OCI-M1 (cell line): ENCODE data around the gene TM4SF20.

Source experiments
- DNase-seq: peaks from one replicate; lab custom pipeline; 2025; lab: John Stamatoyannopoulos, UW

The TM4SF20 gene

GRCh38 chr2:227379095-227379494, at the start of gene TM4SF20:
Gene TM4SF20 (minus strand): TSS chr2:227379306. CDS start chr2:227379268, 38 bp downstream.
- DNase-seq: no peak

GRCh38 chr2:227428731-227429285, 49.7 kb upstream of the TM4SF20 start:
- no peak for DNase-seq

- DNase-seq: no peak
These were observed 44.8 kb upstream of the TM4SF20 start for GRCh38 chr2:227423656-227424499.

GRCh38 chr2:227420087-227421052, 41.3 kb upstream of the TM4SF20 start:
- no peak for DNase-seq

GRCh38 chr2:227416701-227417100, 37.6 kb upstream of the TM4SF20 start:
- DNase-seq: no peak

- peak; percentile 9 for DNase-seq
These were observed 36.7 kb upstream of the TM4SF20 start for GRCh38 chr2:227415538-227416424.

GRCh38 chr2:227414846-227415245, 35.7 kb upstream of the TM4SF20 start:
- no peak for DNase-seq

GRCh38 chr2:227413371-227413770, 34.3 kb upstream of the TM4SF20 start:
- DNase-seq: no peak

GRCh38 chr2:227412877-227413276, 33.8 kb upstream of the TM4SF20 start:
- DNase-seq: no peak

GRCh38 chr2:227411990-227412350, 32.9 kb upstream of the TM4SF20 start:
- DNase-seq: no peak

GRCh38 chr2:227411320-227411989, 32.3 kb upstream of the TM4SF20 start:
- DNase-seq: no peak

GRCh38 chr2:227410191-227410590, 31.1 kb upstream of the TM4SF20 start:
- no peak for DNase-seq

GRCh38 chr2:227407591-227408151, 28.6 kb upstream of the TM4SF20 start:
- no peak for DNase-seq

GRCh38 chr2:227406177-227407031, 27.3 kb upstream of the TM4SF20 start:
- peak; percentile 74 for DNase-seq

- no peak for DNase-seq
These were observed 25.6 kb upstream of the TM4SF20 start for GRCh38 chr2:227404585-227405271.

- DNase-seq: no peak
These were observed 23.9 kb upstream of the TM4SF20 start for GRCh38 chr2:227402959-227403358.

- DNase-seq: no peak
These were observed 23.2 kb upstream of the TM4SF20 start for GRCh38 chr2:227402321-227402720.

- no peak for DNase-seq
These were observed 22.4 kb upstream of the TM4SF20 start for GRCh38 chr2:227401550-227401949.
